HG02571 (cell line): ENCODE data around the gene EFCAB9.
"Not testable (repeated sequence)": the region's sequence is repeated elsewhere in the genome, so short reads cannot be mapped to it uniquely, and the experiment has no call there.

Experiments used
- ATAC-seq: cut with Tn5 transposase; IDR thresholded peaks from one replicate; pipeline ENCODE4 v1.9.1; 2021; ENCODE audit warnings: mild to moderate bottlenecking, moderate library complexity; ENCODE audit not compliant: unreplicated experiment

The EFCAB9 gene

GRCh38 chr5:172193872-172194271 is at the start of gene EFCAB9:
Gene EFCAB9, plus strand, starts transcription at chr5:172194172. Its CDS starts 1 bp downstream, at chr5:172194173.
- no peak for ATAC-seq

DNA sequence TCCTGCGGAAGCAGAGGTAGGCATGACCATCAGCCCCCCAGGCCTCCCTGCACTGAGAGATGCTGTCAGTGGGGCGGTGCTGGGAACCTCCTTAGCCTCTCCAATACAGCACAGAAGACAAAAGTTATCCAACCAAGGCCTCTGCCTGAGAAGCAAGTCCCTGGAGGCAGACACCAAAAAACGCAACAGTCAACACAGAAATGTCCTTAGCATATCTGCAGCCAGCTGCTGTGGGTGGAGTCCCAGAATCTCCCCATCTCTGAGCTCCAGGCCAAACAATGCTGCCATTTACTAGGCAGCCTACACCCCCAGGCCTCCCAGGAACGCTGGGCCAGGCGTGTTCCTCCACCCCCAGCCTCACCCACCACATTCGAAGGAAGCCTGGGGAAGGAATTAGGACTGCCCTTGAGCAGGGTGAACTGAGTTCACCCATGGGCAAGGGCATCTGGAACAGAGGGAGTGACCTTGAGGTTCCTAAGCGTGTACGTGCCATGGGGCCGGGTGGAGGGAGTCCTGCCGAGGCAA is 49.6 kb upstream of the EFCAB9 start:
- ATAC-seq, result peak; percentile 56

GRCh38 chr5:172144931-172145869 is 48.8 kb upstream of the EFCAB9 start:
- no peak for ATAC-seq

DNA sequence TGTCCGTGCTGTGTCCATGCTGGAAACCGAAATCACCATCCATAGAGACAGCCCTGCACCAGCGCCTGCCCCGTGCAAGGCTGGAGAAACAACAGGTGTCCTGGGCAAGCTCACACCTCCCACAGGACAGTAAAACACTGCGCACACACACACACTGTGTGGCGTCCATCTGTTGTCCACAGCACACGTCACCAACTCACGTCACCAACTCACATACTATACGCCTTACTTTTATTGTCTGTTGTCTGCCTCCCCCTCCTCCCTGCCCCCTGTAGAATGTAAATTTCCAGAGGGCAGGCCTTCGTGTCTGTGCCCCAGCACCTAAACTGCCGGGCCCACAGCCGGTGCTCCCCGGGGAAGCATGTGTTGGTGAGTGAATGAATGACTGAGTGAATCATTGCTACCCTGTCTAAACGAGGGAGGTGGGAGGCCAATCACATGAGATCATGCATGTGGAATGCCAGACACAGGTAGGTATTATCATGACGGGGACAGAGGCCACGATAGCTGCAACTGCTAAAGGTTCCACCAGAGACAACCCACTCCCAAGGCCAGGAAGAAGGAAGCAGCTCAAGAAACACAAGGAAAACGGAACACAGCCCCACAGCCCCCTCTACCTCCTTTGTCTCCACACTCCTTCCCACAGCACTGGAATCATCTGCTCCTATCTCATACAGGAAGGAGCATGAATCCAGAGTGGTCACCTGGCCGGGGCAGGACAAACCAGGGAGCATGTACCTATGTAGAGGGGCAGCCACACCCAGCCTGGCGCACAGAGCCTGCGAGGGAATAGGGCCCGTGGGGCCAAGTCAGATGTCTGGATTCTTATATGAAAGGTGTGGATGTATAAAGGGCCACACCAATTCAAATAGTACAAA is 47.9 kb upstream of the EFCAB9 start:
- no peak for ATAC-seq

DNA sequence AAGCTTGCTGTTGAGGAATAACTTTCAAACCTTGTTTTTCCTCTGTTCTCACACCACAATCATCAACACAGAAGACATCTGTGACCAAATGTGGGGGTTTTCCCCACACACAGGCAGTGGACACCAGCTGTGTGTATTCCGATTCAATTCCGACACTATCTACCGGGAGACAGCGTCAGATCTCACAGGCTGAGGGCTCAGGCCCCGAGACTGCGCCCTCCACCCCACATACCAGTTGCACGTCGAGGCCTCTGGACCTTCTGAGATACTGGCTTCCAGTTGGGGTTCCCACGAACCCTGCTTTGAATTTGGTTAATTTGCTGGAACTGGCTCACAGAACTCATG is 47.3 kb upstream of the EFCAB9 start:
- no peak for ATAC-seq

GRCh38 chr5:172147857-172148256 is 46.1 kb upstream of the EFCAB9 start:
- ATAC-seq, result no peak

- no peak for ATAC-seq
These were observed 45.6 kb upstream of the EFCAB9 start for GRCh38 chr5:172148381-172148780.

GRCh38 chr5:172149073-172149472 is 44.9 kb upstream of the EFCAB9 start:
- ATAC-seq, result no peak

- ATAC-seq, result not testable (repeated sequence)
These were observed 44.5 kb upstream of the EFCAB9 start for GRCh38 chr5:172149481-172149880.

DNA sequence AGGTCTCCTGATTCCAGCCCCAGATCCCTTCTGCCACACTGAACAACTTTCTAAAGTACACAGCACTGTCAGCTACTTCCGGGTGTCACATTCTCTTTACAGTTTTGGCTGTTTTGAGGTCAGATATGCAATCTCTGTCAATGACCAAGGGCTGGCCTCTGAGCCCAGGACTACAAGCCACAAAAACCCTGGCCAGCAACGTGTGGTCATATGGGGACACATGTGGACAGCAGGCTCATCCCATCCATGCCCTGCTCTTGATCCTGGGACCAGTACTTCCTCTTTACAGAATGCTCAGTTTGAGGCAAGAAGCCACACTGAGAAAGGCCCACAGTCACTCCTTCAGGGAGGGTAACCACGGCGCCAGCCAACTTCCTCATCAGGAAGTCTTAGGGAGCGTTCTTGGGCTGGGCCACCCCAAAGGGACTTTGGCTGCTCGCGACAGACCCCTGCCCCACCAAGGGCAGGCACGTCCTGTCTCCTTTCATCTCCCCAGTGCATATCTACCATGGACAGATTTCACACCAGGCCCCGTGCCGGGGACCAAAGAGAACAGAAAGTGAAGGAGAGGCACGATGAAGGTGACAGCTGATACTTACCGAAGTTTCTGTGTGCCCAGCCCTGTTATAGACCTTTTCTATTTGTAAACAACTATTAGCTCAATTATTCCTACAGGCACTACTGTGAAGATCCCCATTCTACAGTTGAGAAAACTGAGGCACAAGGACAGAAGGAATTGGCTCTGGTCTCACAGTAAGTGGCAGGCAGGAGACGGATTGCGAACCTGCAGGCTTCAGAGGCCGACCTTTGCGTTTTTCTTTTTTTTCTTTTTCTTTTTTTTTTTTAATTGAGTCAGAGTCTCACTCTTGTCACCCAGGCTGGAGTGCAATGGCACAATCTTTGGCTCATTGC is 43.2 kb upstream of the EFCAB9 start:
- ATAC-seq, result peak; percentile 52

GRCh38 chr5:172151661-172152210 is 42.2 kb upstream of the EFCAB9 start:
- ATAC-seq, result no peak

GRCh38 chr5:172153695-172154094 is 40.3 kb upstream of the EFCAB9 start:
- no peak for ATAC-seq

DNA sequence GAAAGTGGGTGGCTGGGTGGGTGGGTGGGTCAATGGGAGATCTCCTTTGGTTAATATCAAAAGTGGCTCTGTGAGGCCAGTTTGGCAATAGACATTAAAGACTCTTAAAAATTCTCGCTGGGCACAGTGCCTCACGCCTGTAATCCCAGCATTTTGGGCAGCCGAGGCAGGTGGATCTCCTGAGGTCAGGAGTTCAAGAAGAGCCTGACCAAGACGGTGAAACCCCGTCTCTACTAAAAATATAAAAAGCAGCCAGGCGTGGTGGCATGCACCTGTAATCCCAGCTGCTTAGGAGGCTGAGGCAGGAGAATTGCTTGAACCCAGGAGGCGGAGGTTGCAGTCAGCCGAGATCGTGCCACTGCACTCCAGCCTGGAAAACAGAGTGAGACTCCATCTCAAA is 38.9 kb upstream of the EFCAB9 start:
- not testable (repeated sequence) for ATAC-seq

DNA sequence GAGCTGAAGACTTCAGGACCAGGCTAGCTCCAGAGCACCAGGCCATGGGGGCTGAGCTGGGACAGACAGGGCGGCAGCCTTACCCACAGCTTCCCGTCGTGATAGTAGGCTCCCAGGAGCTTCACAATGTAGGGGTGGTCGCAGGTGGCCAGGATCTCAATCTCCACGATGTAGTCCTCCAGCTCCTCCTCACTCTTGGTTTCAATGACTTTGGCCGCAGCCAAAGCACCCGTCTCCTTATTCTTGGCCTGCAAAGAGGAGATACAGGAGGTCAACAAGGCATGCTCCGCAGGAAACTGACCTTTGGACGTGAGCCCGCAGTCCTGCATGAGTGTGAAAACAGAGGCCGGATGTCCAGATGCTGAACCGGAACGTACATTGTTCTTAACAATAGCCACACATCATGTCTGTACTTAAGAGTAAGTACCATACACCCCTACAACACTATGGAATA is 37.4 kb upstream of the EFCAB9 start:
- ATAC-seq, result no peak

DNA sequence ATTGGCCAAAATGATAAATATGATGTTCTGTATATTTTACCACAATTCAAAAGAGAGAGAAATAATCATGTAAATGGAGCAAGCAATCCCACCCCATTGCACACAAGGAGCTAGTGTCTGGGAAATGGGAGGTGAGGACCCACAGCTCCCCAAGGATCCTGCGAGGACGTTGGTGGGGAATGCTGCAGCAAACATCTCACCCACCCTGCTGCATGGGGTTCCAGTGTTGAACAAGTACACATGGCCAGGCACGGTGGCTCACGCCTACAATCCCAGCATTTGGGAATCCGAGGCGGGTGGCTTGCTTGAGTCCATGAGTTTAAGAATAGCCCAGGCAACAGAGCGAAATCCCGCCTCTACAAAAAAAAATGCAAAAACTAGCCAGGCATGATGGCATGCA is 35.0 kb upstream of the EFCAB9 start:
- no peak for ATAC-seq

GRCh38 chr5:172160506-172160905 is 33.5 kb upstream of the EFCAB9 start:
- ATAC-seq, result no peak

- ATAC-seq, result no peak
These were observed 31.5 kb upstream of the EFCAB9 start for GRCh38 chr5:172162323-172162986.

- ATAC-seq, result no peak
These were observed 31.0 kb upstream of the EFCAB9 start for GRCh38 chr5:172162987-172163343.

DNA sequence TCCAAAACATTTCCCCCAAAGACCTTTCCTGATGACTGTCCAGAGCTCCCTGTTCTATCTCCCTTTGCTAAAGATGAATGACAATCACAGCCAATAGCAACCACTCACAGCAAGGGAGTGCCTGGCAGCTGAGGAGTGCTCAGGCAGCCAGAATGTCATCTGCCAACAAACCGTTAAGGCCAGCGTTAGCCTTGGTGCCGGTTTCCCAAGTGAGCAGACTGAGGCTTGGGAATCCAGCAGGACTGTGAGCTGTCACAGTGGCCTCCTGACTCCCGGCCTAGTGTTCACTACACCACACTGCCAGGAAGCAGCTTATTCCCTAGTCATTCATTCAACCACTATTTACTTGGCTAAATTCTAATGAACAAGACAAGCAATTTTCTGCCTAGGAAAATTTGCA is 30.6 kb upstream of the EFCAB9 start:
- no peak for ATAC-seq

GRCh38 chr5:172164769-172165212 is 29.2 kb upstream of the EFCAB9 start:
- ATAC-seq, result no peak
